ENCODE results near the gene LRFN2. TPM values are rescaled to one million over a fixed set of nuclear protein-coding genes. Genes with fewer than 3 reads are reported as not detected.

The LRFN2 gene
- total and polyA plus RNA-seq, 2 donors: 0.11 to 0.38 TPM

DNA sequence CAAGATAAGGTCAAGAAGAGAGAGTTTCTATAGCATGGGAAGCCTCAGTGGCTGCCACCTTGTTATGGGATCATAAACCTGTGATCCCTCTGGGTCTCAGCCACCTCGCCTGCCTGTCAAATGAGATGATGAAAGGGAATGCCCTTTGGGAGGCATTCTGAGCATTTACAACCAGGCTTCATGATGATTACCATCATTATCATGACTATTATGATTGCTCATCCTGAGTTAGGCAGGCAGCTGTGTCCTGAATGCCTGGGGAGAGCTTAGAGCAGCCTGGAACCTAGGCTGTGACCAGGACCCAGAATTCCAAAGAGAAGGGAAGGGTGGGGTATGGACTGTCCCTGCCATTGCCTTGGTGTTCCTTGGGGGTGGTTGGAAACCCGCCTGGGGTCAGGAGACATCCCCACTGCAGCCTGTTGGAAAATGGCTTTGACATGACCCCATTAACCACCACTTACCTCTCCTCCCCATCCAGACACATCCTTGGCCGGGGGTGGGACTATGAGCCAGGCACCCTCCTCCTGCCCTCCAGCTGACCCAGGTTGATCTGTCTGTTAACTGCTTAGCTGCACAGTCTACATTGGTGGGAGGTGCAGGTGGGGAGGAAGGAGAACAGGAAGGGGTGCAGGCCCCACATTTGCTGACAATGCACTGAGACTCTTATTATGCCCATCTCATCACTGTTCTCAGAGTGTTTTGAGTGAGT, 51.9 kb downstream of the LRFN2 start:
- H3K4me1 ChIP-seq (ENCODE audit: control insufficient read depth in 2 of 2, insufficient read depth in 2 of 2, low read length in 2 of 2): no peaks in the 10 kb centered on the region
- H3K27ac ChIP-seq (ENCODE audit: low read depth in 1 of 2, low read length in 1 of 2): no peak overlapping the region
- no peaks in the 10 kb centered on the region for H3K9me3 ChIP-seq (ENCODE audit: control insufficient read depth in 2 of 2, insufficient read depth in 1 of 2, low read length in 1 of 2)
- H3K4me3 ChIP-seq (ENCODE audit: low read length in 2 of 2): no peak overlapping the region
- H3K27me3 ChIP-seq (ENCODE audit: control insufficient read depth in 2 of 2, insufficient read depth in 1 of 2, low read length in 1 of 2): no peaks in the 10 kb centered on the region
- H3K36me3 ChIP-seq (ENCODE audit: control insufficient read depth in 2 of 2, insufficient read depth in 2 of 2, low read length in 1 of 2): no peaks in the 10 kb centered on the region
- no peak for DNase-seq (ENCODE audit: low read depth in 6 of 9, low spot score in 9 of 9)
- 94% methylated on average over 3 of the region's 3 CpGs for WGBS

- whole genome bisulfite sequencing: 97% methylated on average over 7 of the region's 7 CpGs
- Histone ChIP-seq H3K9me3 (ENCODE audit: control insufficient read depth in 2 of 2, insufficient read depth in 1 of 2, low read length in 1 of 2) (no peaks in the 10 kb centered on the region), H3K4me1 (ENCODE audit: control insufficient read depth in 2 of 2, insufficient read depth in 2 of 2, low read length in 2 of 2) (no peaks in the 10 kb centered on the region), H3K27me3 (ENCODE audit: control insufficient read depth in 2 of 2, insufficient read depth in 1 of 2, low read length in 1 of 2) (no peaks in the 10 kb centered on the region), H3K36me3 (ENCODE audit: control insufficient read depth in 2 of 2, insufficient read depth in 2 of 2, low read length in 1 of 2) (no peaks in the 10 kb centered on the region), H3K27ac (ENCODE audit: low read depth in 1 of 2, low read length in 1 of 2) (no peak overlapping the region), H3K4me3 (ENCODE audit: low read length in 2 of 2) (no peak overlapping the region)
- DNase-seq (ENCODE audit: low read depth in 6 of 9, low spot score in 9 of 9): no peak
These were observed 54.7 kb downstream of the LRFN2 start for GRCh38 chr6:40532349-40533000.

DNA sequence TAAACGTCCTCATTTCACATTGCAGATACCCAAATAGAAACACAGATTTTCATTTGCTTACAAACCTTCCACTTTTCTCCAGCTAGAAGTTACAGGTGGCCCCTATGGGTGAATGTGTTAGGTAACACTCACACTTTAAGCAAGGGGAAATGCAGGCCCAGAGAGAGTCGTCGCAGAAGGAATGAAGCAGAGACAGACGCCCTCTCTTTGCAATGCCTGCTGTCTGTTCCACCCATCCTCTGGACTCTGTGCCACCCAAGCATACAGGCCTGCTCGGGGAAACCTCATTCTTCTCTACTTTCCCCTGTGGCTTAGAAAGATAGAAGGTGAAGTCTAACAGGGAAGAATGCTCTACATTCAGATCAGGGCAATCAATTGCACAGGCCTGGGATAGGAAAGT, 57.2 kb downstream of the LRFN2 start:
- H3K27ac ChIP-seq (ENCODE audit: low read depth in 1 of 2, low read length in 1 of 2): no peak overlapping the region
- no peak for DNase-seq (ENCODE audit: low read depth in 6 of 9, low spot score in 9 of 9)
- 95% methylated on average over 5 of the region's 5 CpGs for WGBS

GRCh38 chr6:40529040-40529439, 58.1 kb downstream of the LRFN2 start:
- no peak for DNase-seq (ENCODE audit: low read depth in 6 of 9, low spot score in 9 of 9)
- no peaks in the 10 kb centered on the region for H3K9me3 ChIP-seq (ENCODE audit: control insufficient read depth in 2 of 2, insufficient read depth in 1 of 2, low read length in 1 of 2)
- no peaks in the 10 kb centered on the region for H3K4me1 ChIP-seq (ENCODE audit: control insufficient read depth in 2 of 2, insufficient read depth in 2 of 2, low read length in 2 of 2)
- H3K4me3 ChIP-seq (ENCODE audit: low read length in 2 of 2): no peak overlapping the region
- H3K27ac ChIP-seq (ENCODE audit: low read depth in 1 of 2, low read length in 1 of 2): no peak overlapping the region
- peaks cover 0 to 5% of the 10 kb centered on the region in 2 donors for H3K27me3 ChIP-seq (ENCODE audit: control insufficient read depth in 2 of 2, insufficient read depth in 1 of 2, low read length in 1 of 2)
- H3K36me3 ChIP-seq (ENCODE audit: control insufficient read depth in 2 of 2, insufficient read depth in 2 of 2, low read length in 1 of 2): no peaks in the 10 kb centered on the region
- WGBS: 91% methylated on average over 4 of the region's 4 CpGs

More for the DNA sequence above, 57.2 kb downstream of the LRFN2 start:
- Histone ChIP-seq H3K9me3 (ENCODE audit: control insufficient read depth in 2 of 2, insufficient read depth in 1 of 2, low read length in 1 of 2) (no peaks in the 10 kb centered on the region), H3K36me3 (ENCODE audit: control insufficient read depth in 2 of 2, insufficient read depth in 2 of 2, low read length in 1 of 2) (no peaks in the 10 kb centered on the region), H3K4me1 (ENCODE audit: control insufficient read depth in 2 of 2, insufficient read depth in 2 of 2, low read length in 2 of 2) (no peaks in the 10 kb centered on the region), H3K27me3 (ENCODE audit: control insufficient read depth in 2 of 2, insufficient read depth in 1 of 2, low read length in 1 of 2) (peaks cover 0 to 5% of the 10 kb centered on the region in 2 donors), H3K4me3 (ENCODE audit: low read length in 2 of 2) (no peak overlapping the region)

DNA sequence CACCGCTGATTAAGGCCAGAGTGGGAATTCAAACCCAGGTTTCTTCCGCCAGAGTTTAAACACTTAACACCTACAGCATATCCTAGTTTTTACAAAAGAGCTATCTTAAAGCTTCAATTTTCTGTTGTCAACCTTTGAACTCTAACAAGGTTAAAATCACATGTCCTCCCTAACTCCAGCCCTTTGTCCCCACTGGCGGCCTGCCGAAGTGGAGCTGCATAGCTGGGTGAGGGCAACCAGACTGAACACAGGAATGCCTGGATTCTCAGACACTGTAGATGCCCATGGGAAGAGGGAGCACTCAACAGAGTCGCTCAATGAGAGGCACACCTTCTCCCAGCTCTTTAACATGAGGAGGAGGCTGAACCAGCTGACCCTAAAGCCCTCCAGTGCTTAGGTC, 59.1 kb downstream of the LRFN2 start:
- Histone ChIP-seq H3K4me1 (ENCODE audit: control insufficient read depth in 2 of 2, insufficient read depth in 2 of 2, low read length in 2 of 2) (no peaks in the 10 kb centered on the region), H3K36me3 (ENCODE audit: control insufficient read depth in 2 of 2, insufficient read depth in 2 of 2, low read length in 1 of 2) (no peaks in the 10 kb centered on the region), H3K9me3 (ENCODE audit: control insufficient read depth in 2 of 2, insufficient read depth in 1 of 2, low read length in 1 of 2) (no peaks in the 10 kb centered on the region), H3K27ac (ENCODE audit: low read depth in 1 of 2, low read length in 1 of 2) (no peak overlapping the region), H3K4me3 (ENCODE audit: low read length in 2 of 2) (no peak overlapping the region), H3K27me3 (ENCODE audit: control insufficient read depth in 2 of 2, insufficient read depth in 1 of 2, low read length in 1 of 2) (peaks cover 0 to 8% of the 10 kb centered on the region in 2 donors)
- DNase-seq (ENCODE audit: low read depth in 6 of 9, low spot score in 9 of 9): no peak
- 96% methylated on average over 5 of the region's 5 CpGs for WGBS

DNA sequence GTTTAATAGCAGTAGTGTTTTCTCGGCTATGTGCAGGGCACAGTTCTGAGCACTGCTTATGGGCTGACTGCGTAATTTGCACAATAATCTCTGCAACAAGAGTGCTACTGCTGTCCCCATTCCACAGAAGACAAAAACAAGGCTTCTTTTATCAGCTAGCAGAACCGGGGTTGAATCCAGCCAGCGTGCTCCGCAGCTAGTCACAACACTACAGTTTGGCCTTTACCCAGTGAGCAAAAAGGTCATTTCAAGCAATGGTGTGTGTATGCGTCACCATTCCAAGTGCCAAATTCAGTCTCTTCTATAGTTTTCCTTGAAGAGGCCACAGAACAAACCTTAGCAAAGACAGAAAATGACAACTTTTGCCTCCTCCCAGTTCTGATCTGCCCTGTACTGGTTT, 61.1 kb downstream of the LRFN2 start:
- DNase-seq (ENCODE audit: low read depth in 6 of 9, low spot score in 9 of 9): no peak
- Histone ChIP-seq H3K27ac (ENCODE audit: low read depth in 1 of 2, low read length in 1 of 2) (no peak overlapping the region), H3K4me3 (ENCODE audit: low read length in 2 of 2) (no peak overlapping the region), H3K9me3 (ENCODE audit: control insufficient read depth in 2 of 2, insufficient read depth in 1 of 2, low read length in 1 of 2) (no peaks in the 10 kb centered on the region), H3K4me1 (ENCODE audit: control insufficient read depth in 2 of 2, insufficient read depth in 2 of 2, low read length in 2 of 2) (no peaks in the 10 kb centered on the region), H3K27me3 (ENCODE audit: control insufficient read depth in 2 of 2, insufficient read depth in 1 of 2, low read length in 1 of 2) (peaks cover 0 to 11% of the 10 kb centered on the region in 2 donors), H3K36me3 (ENCODE audit: control insufficient read depth in 2 of 2, insufficient read depth in 2 of 2, low read length in 1 of 2) (no peaks in the 10 kb centered on the region)
- 77% methylated on average over 6 of the region's 6 CpGs for WGBS

- H3K4me1 ChIP-seq (ENCODE audit: control insufficient read depth in 2 of 2, insufficient read depth in 2 of 2, low read length in 2 of 2): no peaks in the 10 kb centered on the region
- H3K27ac ChIP-seq (ENCODE audit: low read depth in 1 of 2, low read length in 1 of 2): no peak overlapping the region
- DNase-seq (ENCODE audit: low read depth in 6 of 9, low spot score in 9 of 9): no peak
- H3K4me3 ChIP-seq (ENCODE audit: low read length in 2 of 2): no peak overlapping the region
- 94% methylated on average over 6 of the region's 6 CpGs for WGBS
- no peaks in the 10 kb centered on the region for H3K36me3 ChIP-seq (ENCODE audit: control insufficient read depth in 2 of 2, insufficient read depth in 2 of 2, low read length in 1 of 2)
- no peaks in the 10 kb centered on the region for H3K9me3 ChIP-seq (ENCODE audit: control insufficient read depth in 2 of 2, insufficient read depth in 1 of 2, low read length in 1 of 2)
- H3K27me3 ChIP-seq (ENCODE audit: control insufficient read depth in 2 of 2, insufficient read depth in 1 of 2, low read length in 1 of 2): peaks cover 0 to 14% of the 10 kb centered on the region in 2 donors
These were observed 62.2 kb downstream of the LRFN2 start for GRCh38 chr6:40524797-40525585.

GRCh38 chr6:40523505-40524172, 63.5 kb downstream of the LRFN2 start:
- no peak for DNase-seq (ENCODE audit: low read depth in 6 of 9, low spot score in 9 of 9)
- no peak overlapping the region for H3K4me3 ChIP-seq (ENCODE audit: low read length in 2 of 2)
- H3K4me1 ChIP-seq (ENCODE audit: control insufficient read depth in 2 of 2, insufficient read depth in 2 of 2, low read length in 2 of 2): no peaks in the 10 kb centered on the region
- 67% methylated on average over 5 of the region's 5 CpGs for WGBS
- H3K27me3 ChIP-seq (ENCODE audit: control insufficient read depth in 2 of 2, insufficient read depth in 1 of 2, low read length in 1 of 2): peaks cover 0 to 14% of the 10 kb centered on the region in 2 donors
- H3K27ac ChIP-seq (ENCODE audit: low read depth in 1 of 2, low read length in 1 of 2): no peak overlapping the region
- no peaks in the 10 kb centered on the region for H3K36me3 ChIP-seq (ENCODE audit: control insufficient read depth in 2 of 2, insufficient read depth in 2 of 2, low read length in 1 of 2)
- H3K9me3 ChIP-seq (ENCODE audit: control insufficient read depth in 2 of 2, insufficient read depth in 1 of 2, low read length in 1 of 2): no peaks in the 10 kb centered on the region
